Liver (tissue), 9 donors: ENCODE measurements around the gene HOXB3. TPM values are rescaled to one million over a fixed set of nuclear protein-coding genes. Genes with fewer than 3 reads are reported as not detected.

Experiments
- DNase-seq: peaks from one replicate; pipeline ENCODE4 v3.0.0-alpha.2; 2017; ENCODE audit warnings: low spot score
- H3K27ac ChIP-seq, 2 donors: one replicate each; pipeline ENCODE4 v1.7.0; 2013; ENCODE audit warnings: inconsistent platforms in 2 of 2, low read length in 2 of 2, control low read depth in 1 of 2, low read depth in 1 of 2, mild to moderate bottlenecking in 1 of 2
- H3K27me3 ChIP-seq, 4 donors: one replicate each; pipeline versions ENCODE4 v1.6.1 to v1.7.0; 2013; ENCODE audit warnings: low read length in 3 of 4, inconsistent platforms in 1 of 4, mild to moderate bottlenecking in 1 of 4, moderate library complexity in 1 of 4; ENCODE audit not compliant: control insufficient read depth in 4 of 4, insufficient read depth in 4 of 4
- H3K36me3 ChIP-seq, 4 donors: one replicate each; pipeline versions ENCODE4 v1.6.1 to v1.7.0; 2013; ENCODE audit warnings: low read length in 3 of 4, mild to moderate bottlenecking in 3 of 4, low read depth in 1 of 4, moderate library complexity in 1 of 4; ENCODE audit not compliant: control insufficient read depth in 4 of 4, insufficient read depth in 3 of 4
- H3K4me1 ChIP-seq, 4 donors: one replicate each; pipeline versions ENCODE4 v1.6.1 to v1.7.0; 2013; ENCODE audit warnings: low read length in 3 of 4, mild to moderate bottlenecking in 3 of 4, moderate library complexity in 1 of 4; ENCODE audit not compliant: control insufficient read depth in 4 of 4, insufficient read depth in 4 of 4
- H3K4me3 ChIP-seq, 3 donors: one replicate each; pipeline versions ENCODE4 v1.6.1 to v1.7.0; 2013; ENCODE audit warnings: low read length in 3 of 3, control low read depth in 1 of 3, low read depth in 1 of 3, mild to moderate bottlenecking in 1 of 3
- H3K9ac ChIP-seq, 2 donors: one replicate each; pipeline ENCODE4 v1.7.0; 2013; ENCODE audit warnings: low read length in 2 of 2, mild to moderate bottlenecking in 2 of 2, moderate library complexity in 2 of 2, control low read depth in 1 of 2, low read depth in 1 of 2
- H3K9me3 ChIP-seq, 4 donors: one replicate each; pipeline versions ENCODE4 v1.6.1 to v1.7.0; 2013; ENCODE audit warnings: low read length in 3 of 4; ENCODE audit not compliant: control insufficient read depth in 4 of 4
- ATF3 ChIP-seq: IDR thresholded peaks from 2 replicates; pipeline ENCODE4 v1.6.1; 2016; ENCODE audit warnings: antibody characterized with exemption
- EGR1 ChIP-seq, 2 donors: IDR thresholded peaks; 2 replicates each; pipeline ENCODE4 v1.6.1; 2016 to 2018; ENCODE audit warnings: antibody characterized with exemption in 2 of 2, low read depth in 2 of 2
- FOXA1 ChIP-seq: IDR thresholded peaks from 2 replicates; pipeline ENCODE4 v1.6.1; 2016; ENCODE audit warnings: antibody characterized with exemption
- FOXA2 ChIP-seq: IDR thresholded peaks from 2 replicates; pipeline ENCODE4 v1.6.1; 2016; ENCODE audit warnings: antibody characterized with exemption
- GABPA ChIP-seq, 2 donors: IDR thresholded peaks in 1 of 2; conservative IDR thresholded peaks in 1 of 2; 2 replicates each; pipeline ENCODE4 v1.6.1; 2016; ENCODE audit warnings: antibody characterized with exemption in 2 of 2, mild to moderate bottlenecking in 1 of 2, moderate library complexity in 1 of 2
- HNF4A ChIP-seq, 2 donors: conservative IDR thresholded peaks; 2 replicates each; pipeline ENCODE4 v1.6.1; 2016; ENCODE audit warnings: antibody characterized with exemption in 2 of 2, mild to moderate bottlenecking in 2 of 2
- HNF4G ChIP-seq: IDR thresholded peaks from 2 replicates; pipeline ENCODE4 v1.6.1; 2016; ENCODE audit warnings: antibody characterized with exemption
- JUND ChIP-seq, 2 donors: IDR thresholded peaks; 2 replicates each; pipeline ENCODE4 v1.6.1; 2016; ENCODE audit warnings: antibody characterized with exemption in 2 of 2
- MAX ChIP-seq: IDR thresholded peaks from 2 replicates; pipeline ENCODE4 v1.6.1; 2016; ENCODE audit warnings: antibody characterized with exemption
- NR2F2 ChIP-seq: IDR thresholded peaks from 2 replicates; pipeline ENCODE4 v1.6.1; 2016; ENCODE audit warnings: antibody characterized with exemption
- RAD21 ChIP-seq, 2 donors: IDR thresholded peaks; 2 replicates each; pipeline ENCODE4 v1.6.1; 2016; ENCODE audit warnings: antibody characterized with exemption in 2 of 2, mild to moderate bottlenecking in 2 of 2
- REST ChIP-seq: IDR thresholded peaks from 2 replicates; pipeline ENCODE4 v1.6.1; 2016; ENCODE audit warnings: antibody characterized with exemption, mild to moderate bottlenecking
- YY1 ChIP-seq: IDR thresholded peaks from 2 replicates; pipeline ENCODE4 v1.6.1; 2016; ENCODE audit warnings: antibody characterized with exemption, mild to moderate bottlenecking
- ZBTB33 ChIP-seq: IDR thresholded peaks from 2 replicates; pipeline ENCODE4 v1.6.1; 2016; ENCODE audit warnings: antibody characterized with exemption
- WGBS: extraction: QIAGEN DNeasy Blood & Tissue Kit; methylation state at CpG from one replicate; pipeline ENCODE4 v1.1.7; 2013; 5-methylcytosine and 5-hydroxymethylcytosine counted together
- polyA plus RNA-seq, 2 donors: library from polyadenylated mRNA; stranded (reverse) in 1 of 2; unstranded in 1 of 2; fragments of 200-250 nt in 1 of 2; fragments of >200 nt in 1 of 2; fragmentation: Nextera tagmentation in 1 of 2; extraction: Ambion mirVana in 1 of 2; gene quantifications; one replicate each; pipeline versions ENCODE4 v1.2.1 to v1.2.3, GENCODE V29; 2013 to 2015
- total RNA-seq, 2 donors: library from RNA; depleted of rRNA; stranded (reverse); fragments of >200 nt; gene quantifications; one replicate each; pipeline ENCODE4 v1.2.3, GENCODE V29; 2014
- donor health status: healthy.
- donor health status: healthy.
- donor health status: healthy.
- donor health status: healthy.
- donor health status: healthy.

The HOXB3 gene
- total and polyA plus RNA-seq, 4 donors: 0.75 to 2.2 (median 1.2) TPM

GRCh38 chr17:48567209-48567608, 22.8 kb downstream of the HOXB3 start (continued):
- TF ChIP-seq REST: no peak
- TF ChIP-seq RAD21 (IDR thresholded peaks at IDR 0.05): no peak
- no peak for TF ChIP-seq MAX
- no peak for TF ChIP-seq HNF4G
- TF ChIP-seq NR2F2: no peak
- TF ChIP-seq GABPA (IDR thresholded peaks at IDR 0.05 in 1 of 2, conservative IDR thresholded peaks at IDR 0.05 in 1 of 2): no peak
- no peak for TF ChIP-seq EGR1 (IDR thresholded peaks at IDR 0.05; ENCODE audit: low read depth in 2 of 2)

GRCh38 chr17:48566717-48567116, 23.3 kb downstream of the HOXB3 start:
- 42% methylated on average over 2 of the region's 2 CpGs for WGBS
- Histone ChIP-seq H3K9ac (no peak overlapping the region), H3K4me1 (peaks cover 0 to 2% (median 0%) of the 10 kb centered on the region in 4 donors)

More at GRCh38 chr17:48566717-48567116, 23.3 kb downstream of the HOXB3 start:
- Histone ChIP-seq H3K36me3 (no peaks in the 10 kb centered on the region), H3K27me3 (peaks cover 0 to 33% (median 11%) of the 10 kb centered on the region in 4 donors), H3K9me3 (no peaks in the 10 kb centered on the region), H3K4me3 (no peak overlapping the region), H3K27ac (no peak overlapping the region)
- DNase-seq: no peak
- TF ChIP-seq FOXA1 (no peak), REST (no peak), JUND (IDR thresholded peaks at IDR 0.05) (no peak), ATF3 (no peak), FOXA2 (no peak), ZBTB33 (no peak), GABPA (IDR thresholded peaks at IDR 0.05 in 1 of 2, conservative IDR thresholded peaks at IDR 0.05 in 1 of 2) (no peak), HNF4A (conservative IDR thresholded peaks at IDR 0.05) (no peak), EGR1 (IDR thresholded peaks at IDR 0.05; ENCODE audit: low read depth in 2 of 2) (no peak), RAD21 (IDR thresholded peaks at IDR 0.05) (no peak), MAX (no peak), YY1 (no peak)
